HG03175 (cell line): ENCODE results near the gene ARPC1B.
A peak's percentile ranks its signal among the peaks of the same experiment; 100 is the strongest.
"Not testable (repeated sequence)": the region's sequence is repeated elsewhere in the genome, so short reads cannot be mapped to it uniquely, and the experiment has no call there.

Experiments used
- ATAC-seq: cut with Tn5 transposase; IDR thresholded peaks from one replicate; pipeline ENCODE4 v1.9.1; 2021; ENCODE audit warnings: mild to moderate bottlenecking, moderate library complexity; ENCODE audit not compliant: unreplicated experiment

Gene ARPC1B

GRCh38 chr7:99366646-99367045 lies 7.9 kb upstream of the ARPC1B start:
- ATAC-seq = no peak

- ATAC-seq = no peak
Measured at GRCh38 chr7:99368750-99369389, 5.7 kb upstream of the ARPC1B start.

GRCh38 chr7:99369767-99370391 lies 4.7 kb upstream of the ARPC1B start:
- no peak for ATAC-seq

- ATAC-seq = no peak
Measured at GRCh38 chr7:99371376-99371920, 3.1 kb upstream of the ARPC1B start.

- ATAC-seq = no peak
Measured at GRCh38 chr7:99372275-99373090, 2.0 kb upstream of the ARPC1B start.

GRCh38 chr7:99373091-99374066 lies 1.2 kb upstream of the ARPC1B start:
- no peak for ATAC-seq

- peak; percentile 43 for ATAC-seq
Measured at GRCh38 chr7:99375070-99375807, 709 bp downstream of the ARPC1B start.

GRCh38 chr7:99379043-99379577 lies 4.6 kb downstream of the ARPC1B start:
- no peak for ATAC-seq

- ATAC-seq = not testable (repeated sequence)
Measured at GRCh38 chr7:99379693-99380031, 5.1 kb downstream of the ARPC1B start.

- ATAC-seq = peak; percentile 35
Measured at GRCh38 chr7:99380032-99380822, 5.7 kb downstream of the ARPC1B start.

GRCh38 chr7:99380823-99381663 lies 6.5 kb downstream of the ARPC1B start:
- ATAC-seq = peak; percentile 78

GRCh38 chr7:99381664-99382075 lies 7.1 kb downstream of the ARPC1B start:
- no peak for ATAC-seq

- ATAC-seq = no peak
Measured at GRCh38 chr7:99383203-99383602, 8.7 kb downstream of the ARPC1B start.

- no peak for ATAC-seq
Measured at GRCh38 chr7:99383791-99384370, 9.4 kb downstream of the ARPC1B start.

- no peak for ATAC-seq
Measured at GRCh38 chr7:99384523-99384922, 10.0 kb downstream of the ARPC1B start.

- no peak for ATAC-seq
Measured at GRCh38 chr7:99385564-99385963, 11.0 kb downstream of the ARPC1B start.

GRCh38 chr7:99386584-99387238 lies 12.2 kb downstream of the ARPC1B start:
- ATAC-seq = no peak
